HG03175 (cell line): ENCODE results near the gene PHF21B.
"Not testable (repeated sequence)": the region's sequence is repeated elsewhere in the genome, so short reads cannot be mapped to it uniquely, and the experiment has no call there.

Source experiments
- ATAC-seq: cut with Tn5 transposase; IDR thresholded peaks from one replicate; pipeline ENCODE4 v1.9.1; 2021; ENCODE audit warnings: mild to moderate bottlenecking, moderate library complexity; ENCODE audit not compliant: unreplicated experiment

The PHF21B gene

GRCh38 chr22:44921766-44922165 is 88.0 kb downstream of the PHF21B start:
- not testable (repeated sequence) for ATAC-seq

GRCh38 chr22:44920183-44920582 is 89.6 kb downstream of the PHF21B start:
- no peak for ATAC-seq

GRCh38 chr22:44919691-44920090 is 90.1 kb downstream of the PHF21B start:
- ATAC-seq: no peak

GRCh38 chr22:44918925-44919392 is 90.8 kb downstream of the PHF21B start:
- ATAC-seq: no peak

- no peak for ATAC-seq
Measured at GRCh38 chr22:44918166-44918924, 91.5 kb downstream of the PHF21B start.

- no peak for ATAC-seq
Measured at GRCh38 chr22:44917372-44918165, 92.2 kb downstream of the PHF21B start.

- ATAC-seq: no peak
Measured at GRCh38 chr22:44916281-44917231, 93.2 kb downstream of the PHF21B start.

GRCh38 chr22:44915441-44915840 is 94.4 kb downstream of the PHF21B start:
- no peak for ATAC-seq

- ATAC-seq: no peak
Measured at GRCh38 chr22:44914026-44914721, 95.6 kb downstream of the PHF21B start.

GRCh38 chr22:44913198-44913983 is 96.4 kb downstream of the PHF21B start:
- ATAC-seq: no peak

- no peak for ATAC-seq
Measured at GRCh38 chr22:44909241-44909640, 100.6 kb downstream of the PHF21B start.

- ATAC-seq: no peak
Measured at GRCh38 chr22:44907765-44908737, 101.8 kb downstream of the PHF21B start.

GRCh38 chr22:44906999-44907644 is 102.7 kb downstream of the PHF21B start:
- ATAC-seq: no peak

- ATAC-seq: no peak
Measured at GRCh38 chr22:44906248-44906936, 103.4 kb downstream of the PHF21B start.

- not testable (repeated sequence) for ATAC-seq
Measured at GRCh38 chr22:44904492-44905152, 105.2 kb downstream of the PHF21B start.

- not testable (repeated sequence) for ATAC-seq
Measured at GRCh38 chr22:44903164-44903563, 106.6 kb downstream of the PHF21B start.

- ATAC-seq: no peak
Measured at GRCh38 chr22:44901301-44901700, 108.5 kb downstream of the PHF21B start.
